Transverse colon (tissue), 4 donors: Measurements from ENCODE around the gene MPO. TPM values are rescaled to one million over a fixed set of nuclear protein-coding genes. Genes with fewer than 3 reads are reported as not detected.

ENCODE experiments used
- DNase-seq: peaks from one replicate; pipeline ENCODE4 v3.0.0-alpha.2; 2019
- H3K27ac ChIP-seq, 4 donors: fragments of 200-600 bp; sonication (generic); 2 replicates each; pipeline ENCODE4 v1.5.1; 2016 to 2018; ENCODE audit warnings: inconsistent platforms in 4 of 4
- H3K27me3 ChIP-seq: fragments of 200-600 bp; sonication (generic); 2 replicates; pipeline ENCODE4 v1.5.1; 2017; ENCODE audit warnings: inconsistent platforms
- H3K36me3 ChIP-seq, 4 donors: fragments of 200-600 bp; sonication (generic); 2 replicates each; pipeline ENCODE4 v1.5.1; 2017 to 2019; ENCODE audit warnings: inconsistent platforms in 4 of 4
- H3K4me1 ChIP-seq, 4 donors: fragments of 200-600 bp; sonication (generic); 2 replicates each; pipeline ENCODE4 v1.5.1; 2017 to 2020; ENCODE audit warnings: inconsistent platforms in 4 of 4
- H3K4me3 ChIP-seq, 4 donors: fragments of 200-600 bp; sonication (generic); 1 replicate in 1 of 4; 2 replicates in 3 of 4; pipeline versions ENCODE4 v1.5.1 to v1.6.1; 2017 to 2019; ENCODE audit warnings: inconsistent platforms in 4 of 4
- H3K9me3 ChIP-seq, 2 donors: fragments of 200-600 bp; sonication (generic); 2 replicates each; pipeline ENCODE4 v1.5.1; 2017 to 2019; ENCODE audit warnings: inconsistent platforms in 2 of 2
- EP300 ChIP-seq: sonication (generic); formaldehyde crosslinking; IDR thresholded peaks from one replicate; pipeline ENCODE4 v1.6.1; 2017; ENCODE audit warnings: antibody characterized with exemption, low read depth
- POLR2A ChIP-seq: fragments of 450-650 bp; IDR thresholded peaks from one replicate; pipeline ENCODE4 v1.6.1; 2016; ENCODE audit warnings: antibody characterized with exemption, mild to moderate bottlenecking, moderate library complexity
- POLR2AphosphoS5 ChIP-seq, 3 donors: sonication (generic); formaldehyde crosslinking; IDR thresholded peaks; one replicate each; pipeline ENCODE4 v1.6.1; 2016; ENCODE audit warnings: antibody characterized with exemption in 3 of 3
- WGBS, 2 donors: methylation state at CpG; one replicate each; pipeline ENCODE4 v1.1.5; 2018; ENCODE audit warnings: low coverage in 1 of 2; 5-methylcytosine and 5-hydroxymethylcytosine counted together
- in situ Hi-C, 4 donors: fragments of 200-750 bp; cut with MboI; loops; one replicate each; pipeline versions ENCODE4 v1.15.0 to v1.15.1; 2017; ENCODE audit warnings: low sequenced_read_pairs in 3 of 4, low pct_ligation_motif_present in 1 of 4, low pct_unique_long_range_greater_than_20kb in 1 of 4
- intact Hi-C: fragments of 100-400 bp; cut with DNase I; formaldehyde crosslinking; loops from one replicate; pipeline ENCODE4 v1.15.1; 2023; ENCODE audit warnings: low total_unique reads
- total RNA-seq, 4 donors: library from RNA; depleted of rRNA; stranded (reverse); fragments of >200 nt; gene quantifications; one replicate each; pipeline ENCODE4 v1.1.0, GENCODE V29; 2016
- TF ChIP-seq, protein P1 (sequence below), 5 experiments: fragments of 200-600 bp in 3 of 5; fragments of 450-650 bp in 2 of 5; sonication (generic) in 3 of 5; IDR thresholded peaks; 1 replicate in 2 of 5; 2 replicates in 3 of 5; pipeline ENCODE4 v1.5.1; 2016 to 2017; ENCODE audit warnings: antibody characterized with exemption in 5 of 5, inconsistent platforms in 3 of 5, mild to moderate bottlenecking in 2 of 5, moderate library complexity in 1 of 5

Gene MPO, protein sequence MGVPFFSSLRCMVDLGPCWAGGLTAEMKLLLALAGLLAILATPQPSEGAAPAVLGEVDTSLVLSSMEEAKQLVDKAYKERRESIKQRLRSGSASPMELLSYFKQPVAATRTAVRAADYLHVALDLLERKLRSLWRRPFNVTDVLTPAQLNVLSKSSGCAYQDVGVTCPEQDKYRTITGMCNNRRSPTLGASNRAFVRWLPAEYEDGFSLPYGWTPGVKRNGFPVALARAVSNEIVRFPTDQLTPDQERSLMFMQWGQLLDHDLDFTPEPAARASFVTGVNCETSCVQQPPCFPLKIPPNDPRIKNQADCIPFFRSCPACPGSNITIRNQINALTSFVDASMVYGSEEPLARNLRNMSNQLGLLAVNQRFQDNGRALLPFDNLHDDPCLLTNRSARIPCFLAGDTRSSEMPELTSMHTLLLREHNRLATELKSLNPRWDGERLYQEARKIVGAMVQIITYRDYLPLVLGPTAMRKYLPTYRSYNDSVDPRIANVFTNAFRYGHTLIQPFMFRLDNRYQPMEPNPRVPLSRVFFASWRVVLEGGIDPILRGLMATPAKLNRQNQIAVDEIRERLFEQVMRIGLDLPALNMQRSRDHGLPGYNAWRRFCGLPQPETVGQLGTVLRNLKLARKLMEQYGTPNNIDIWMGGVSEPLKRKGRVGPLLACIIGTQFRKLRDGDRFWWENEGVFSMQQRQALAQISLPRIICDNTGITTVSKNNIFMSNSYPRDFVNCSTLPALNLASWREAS
- total RNA-seq, result not detected

DNA sequence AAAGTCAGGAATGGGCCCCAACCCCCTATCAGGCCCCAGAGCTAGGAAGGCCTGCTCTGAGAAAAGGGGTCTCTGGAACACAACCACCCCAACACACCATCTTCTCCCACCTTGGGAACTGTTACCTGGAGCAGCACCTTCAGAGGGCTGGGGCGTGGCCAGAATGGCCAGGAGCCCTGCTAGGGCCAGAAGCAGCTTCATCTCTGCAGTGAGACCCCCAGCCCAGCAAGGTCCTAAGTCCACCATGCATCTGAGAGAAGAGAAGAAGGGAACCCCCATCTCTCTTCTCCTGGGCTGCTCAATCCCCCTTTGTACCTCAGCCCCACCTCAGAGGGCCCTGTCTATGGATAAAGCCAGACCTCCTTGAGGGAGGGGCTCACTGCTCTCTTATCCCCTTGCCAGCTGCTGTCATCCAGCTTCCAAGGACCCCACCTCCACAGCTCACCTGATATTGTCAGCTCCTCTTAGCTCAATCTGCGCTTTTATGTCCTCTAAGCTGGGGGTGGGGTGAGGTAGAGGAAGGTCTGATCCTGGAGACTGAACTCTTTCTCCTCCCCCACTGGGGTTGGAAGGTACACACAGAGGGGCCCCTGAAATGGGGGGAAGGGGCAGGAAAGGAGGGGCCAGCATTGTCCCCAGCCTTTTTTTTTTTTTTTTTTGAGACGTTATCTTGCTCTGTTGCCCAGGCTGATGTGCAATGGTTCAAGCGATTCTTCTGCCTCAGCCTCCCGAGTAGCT lies at the start of gene MPO:
MPO (minus strand) TSS at position 456 of the 738 bp plus-strand sequence; CDS start at position 279, 177 bp downstream.
- TF ChIP-seq, protein P1, sequence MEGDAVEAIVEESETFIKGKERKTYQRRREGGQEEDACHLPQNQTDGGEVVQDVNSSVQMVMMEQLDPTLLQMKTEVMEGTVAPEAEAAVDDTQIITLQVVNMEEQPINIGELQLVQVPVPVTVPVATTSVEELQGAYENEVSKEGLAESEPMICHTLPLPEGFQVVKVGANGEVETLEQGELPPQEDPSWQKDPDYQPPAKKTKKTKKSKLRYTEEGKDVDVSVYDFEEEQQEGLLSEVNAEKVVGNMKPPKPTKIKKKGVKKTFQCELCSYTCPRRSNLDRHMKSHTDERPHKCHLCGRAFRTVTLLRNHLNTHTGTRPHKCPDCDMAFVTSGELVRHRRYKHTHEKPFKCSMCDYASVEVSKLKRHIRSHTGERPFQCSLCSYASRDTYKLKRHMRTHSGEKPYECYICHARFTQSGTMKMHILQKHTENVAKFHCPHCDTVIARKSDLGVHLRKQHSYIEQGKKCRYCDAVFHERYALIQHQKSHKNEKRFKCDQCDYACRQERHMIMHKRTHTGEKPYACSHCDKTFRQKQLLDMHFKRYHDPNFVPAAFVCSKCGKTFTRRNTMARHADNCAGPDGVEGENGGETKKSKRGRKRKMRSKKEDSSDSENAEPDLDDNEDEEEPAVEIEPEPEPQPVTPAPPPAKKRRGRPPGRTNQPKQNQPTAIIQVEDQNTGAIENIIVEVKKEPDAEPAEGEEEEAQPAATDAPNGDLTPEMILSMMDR (IDR thresholded peaks at IDR 0.05), result no peak
- TF ChIP-seq POLR2A, result no peak
- no peak for TF ChIP-seq POLR2AphosphoS5 (IDR thresholded peaks at IDR 0.05)
- TF ChIP-seq EP300, result no peak
- WGBS, 2 donors, result 85% methylated on average over 5 of the region's 5 CpGs; no CpG with 5 or more reads in 1 of the 2 donors
- DNase-seq, result no peak
- H3K4me1 ChIP-seq, result peaks cover 0 to 7% (median 3%) of the 10 kb centered on the region in 4 donors
- H3K27me3 ChIP-seq, result peaks cover 41% of the 10 kb centered on the region
- in situ Hi-C loops, result no loop called here
- H3K4me3 ChIP-seq, result no peak within 1 kb of the TSS
- intact Hi-C loops, result no loop called here
- H3K36me3 ChIP-seq, result no peaks in the 10 kb centered on the region
- no peak within 1 kb of the TSS for H3K27ac ChIP-seq
- H3K9me3 ChIP-seq, result no peaks in the 10 kb centered on the region

DNA sequence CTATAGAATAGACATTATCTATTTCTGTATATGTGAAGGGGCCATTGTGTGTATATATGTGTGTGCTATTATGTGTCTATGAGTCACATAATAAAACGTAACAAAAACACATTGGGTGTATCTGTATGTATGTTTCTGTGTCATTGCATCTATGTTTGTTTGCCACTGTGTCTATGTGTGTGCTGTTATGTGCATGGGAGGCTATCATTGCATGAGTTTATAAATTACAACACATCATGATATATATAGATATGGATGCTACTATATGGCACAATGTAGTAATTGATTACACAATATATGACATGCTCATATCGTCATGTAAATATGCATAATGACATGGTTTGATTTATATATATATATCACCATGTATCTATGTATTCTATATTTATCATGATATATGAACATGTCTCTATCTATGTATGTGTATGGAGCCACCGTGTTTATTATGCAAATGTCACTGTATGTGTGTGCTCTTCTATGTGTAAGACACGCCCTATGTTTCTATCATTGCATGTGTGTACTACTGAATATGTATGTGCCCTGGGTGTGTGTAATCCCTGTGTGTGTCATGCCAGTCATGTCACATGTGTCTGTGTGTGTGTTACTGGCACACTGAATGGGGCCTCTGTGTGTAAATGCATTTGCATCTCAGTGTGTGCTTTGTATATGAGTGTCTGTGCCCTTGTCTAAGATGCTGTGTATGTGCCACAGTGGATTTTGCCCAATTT lies 49.2 kb upstream of the MPO start:
- Histone ChIP-seq H3K4me3 (peak overlapping the region in 3 of 4 donors; percentile 30 to 46 (median 42)), H3K4me1 (peaks cover 2 to 13% (median 4%) of the 10 kb centered on the region in 4 donors), H3K36me3 (no peaks in the 10 kb centered on the region), H3K9me3 (no peaks in the 10 kb centered on the region), H3K27me3 (no peaks in the 10 kb centered on the region), H3K27ac (peak overlapping the region in 3 of 4 donors; percentile 88 to 96 (median 88))
- in situ Hi-C loops, result no loop called here
- WGBS, 2 donors, result 53 to 69% methylated on average over 4 of the region's 4 CpGs
- TF ChIP-seq, protein P1 (IDR thresholded peaks at IDR 0.05), result no peak
- TF ChIP-seq POLR2AphosphoS5 (IDR thresholded peaks at IDR 0.05) (no peak), POLR2A (no peak), EP300 (no peak)
- DNase-seq, result no peak
- intact Hi-C loops, result no loop called here

DNA sequence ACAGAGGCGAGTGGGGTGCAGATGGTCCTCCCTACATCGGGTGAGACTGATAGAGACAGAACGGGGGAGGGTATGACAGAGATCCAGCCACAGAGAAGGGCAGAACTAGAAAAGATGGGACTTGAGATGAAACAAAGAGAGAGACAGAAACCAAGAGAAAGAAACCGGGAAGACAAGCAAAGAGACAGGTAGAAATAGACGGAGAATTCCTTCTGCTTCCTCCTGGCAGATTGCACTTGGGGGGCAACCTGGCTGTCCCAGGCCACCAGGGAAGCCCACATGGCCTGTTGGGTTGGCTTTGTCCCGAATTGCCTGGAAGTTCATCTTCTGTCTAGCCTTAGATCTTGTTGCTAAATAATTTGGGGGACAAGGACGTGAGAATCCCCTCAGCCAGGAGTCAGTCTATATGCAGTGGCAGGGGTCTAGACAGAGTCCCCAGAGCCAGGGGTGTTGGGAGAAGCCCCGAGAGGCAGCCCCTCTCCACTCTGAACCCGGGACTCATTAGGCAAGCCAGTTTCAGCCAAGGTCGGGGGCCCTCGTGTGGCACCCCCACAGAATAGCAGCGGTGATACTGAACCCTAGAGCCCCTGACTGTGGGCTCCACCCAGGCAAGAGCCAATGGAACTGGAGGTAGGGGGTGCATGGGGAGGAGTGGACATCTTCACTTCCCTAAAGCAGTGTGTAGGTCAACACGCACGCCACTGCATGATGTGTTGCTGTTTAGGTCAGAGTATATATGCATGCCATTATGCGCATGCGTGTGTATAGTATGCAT lies 48.5 kb upstream of the MPO start:
- intact Hi-C loops, result no loop called here
- in situ Hi-C loops, result no loop called here

More for the DNA sequence above, 48.5 kb upstream of the MPO start:
- Histone ChIP-seq H3K4me3 (peak overlapping the region in 1 of 4 donors; percentile 8), H3K9me3 (no peaks in the 10 kb centered on the region), H3K4me1 (peaks cover 4 to 9% (median 7%) of the 10 kb centered on the region in 4 donors), H3K36me3 (no peaks in the 10 kb centered on the region), H3K27ac (peak overlapping the region; percentile 11 to 96 (median 35)), H3K27me3 (no peaks in the 10 kb centered on the region)
- peak; percentile 53 for DNase-seq
- TF ChIP-seq POLR2A, result no peak
- TF ChIP-seq POLR2AphosphoS5 (IDR thresholded peaks at IDR 0.05), result peak in 1 of 3 donors; percentile 39
- TF ChIP-seq, protein P1 (IDR thresholded peaks at IDR 0.05), result peak in 1 of 5 experiments; percentile 19
- 52 to 57% methylated on average over 8 to 16 of the region's 16 CpGs for WGBS, 2 donors
